Fibroblast of gingiva (primary cell): ENCODE measurements around the gene RNF213.
"Not testable (repeated sequence)": the region's sequence is repeated elsewhere in the genome, so short reads cannot be mapped to it uniquely, and the experiment has no call there.

Experiments used
- DNase-seq: peaks from one replicate; pipeline ENCODE4 v3.0.0-alpha.2; 2011; ENCODE audit warnings: low read depth

RNF213 gene

GRCh38 chr17:80252871-80253270 lies 7.8 kb upstream of the RNF213 start:
- no peak for DNase-seq

- no peak for DNase-seq
Measured at GRCh38 chr17:80253631-80254395, 6.8 kb upstream of the RNF213 start.

GRCh38 chr17:80254396-80255251 lies 6.0 kb upstream of the RNF213 start:
- peak; percentile 95 for DNase-seq

- DNase-seq, result no peak
Measured at GRCh38 chr17:80256034-80256350, 4.7 kb upstream of the RNF213 start.

GRCh38 chr17:80257716-80258213 lies 2.9 kb upstream of the RNF213 start:
- DNase-seq, result no peak

GRCh38 chr17:80258296-80258695 lies 2.4 kb upstream of the RNF213 start:
- not testable (repeated sequence) for DNase-seq

- no peak for DNase-seq
Measured at GRCh38 chr17:80259457-80260068, 1.1 kb upstream of the RNF213 start.

- DNase-seq, result peak; percentile 78
Measured at GRCh38 chr17:80260069-80260535, 550 bp upstream of the RNF213 start.

GRCh38 chr17:80261159-80261894 lies 675 bp downstream of the RNF213 start:
- peak; percentile 47 for DNase-seq

- no peak for DNase-seq
Measured at GRCh38 chr17:80261895-80262279, 1.2 kb downstream of the RNF213 start.

GRCh38 chr17:80262291-80262690 lies 1.6 kb downstream of the RNF213 start:
- no peak for DNase-seq

GRCh38 chr17:80262775-80263244 lies 2.2 kb downstream of the RNF213 start:
- DNase-seq, result no peak

- peak; percentile 88 for DNase-seq
Measured at GRCh38 chr17:80263253-80264204, 2.9 kb downstream of the RNF213 start.

GRCh38 chr17:80264205-80265075 lies 3.8 kb downstream of the RNF213 start:
- DNase-seq, result no peak

GRCh38 chr17:80265205-80266068 lies 4.8 kb downstream of the RNF213 start:
- DNase-seq, result no peak

GRCh38 chr17:80267391-80267790 lies 6.7 kb downstream of the RNF213 start:
- DNase-seq, result no peak

GRCh38 chr17:80268427-80268826 lies 7.8 kb downstream of the RNF213 start:
- no peak for DNase-seq

GRCh38 chr17:80269405-80269807 lies 8.8 kb downstream of the RNF213 start:
- DNase-seq, result no peak

GRCh38 chr17:80270104-80270503 lies 9.5 kb downstream of the RNF213 start:
- DNase-seq, result no peak
